Measurements from ENCODE around the gene XDH. TPM values are rescaled to one million over a fixed set of nuclear protein-coding genes. Genes with fewer than 3 reads are reported as not detected.
A peak's percentile ranks its signal among the peaks of the same experiment; 100 is the strongest.

The XDH gene
- total and polyA plus RNA-seq, 2 experiments from 2014 or later, result 1.8 to 2.4 TPM

GRCh38 chr2:31404827-31405226, 9.7 kb downstream of the XDH start:
- no peak overlapping the region for H3K4me2 ChIP-seq (ENCODE audit: unreplicated experiment)
- no peaks in the 10 kb centered on the region for H4K20me1 ChIP-seq (ENCODE audit: insufficient read depth)
- TF ChIP-seq EZH2phosphoT487 (IDR thresholded peaks at IDR 0.05; ENCODE audit: insufficient read depth, low read depth) (no peak), EZH2 (IDR thresholded peaks at IDR 0.05; ENCODE audit: insufficient read depth, poor library complexity, severe bottlenecking) (no peak)
- H3K4me3 ChIP-seq, result no peak overlapping the region
- no peak overlapping the region for H2AFZ ChIP-seq
- peaks cover 14% of the 10 kb centered on the region for H3F3A ChIP-seq (ENCODE audit: insufficient read depth)
- no peak overlapping the region for H3K9ac ChIP-seq
- no peaks in the 10 kb centered on the region for H3K36me3 ChIP-seq (ENCODE audit: low read depth)
- no peaks in the 10 kb centered on the region for H3K9me3 ChIP-seq (ENCODE audit: low read depth)
- H3K79me2 ChIP-seq (ENCODE audit: insufficient read depth), result no peaks in the 10 kb centered on the region
- H3K4me1 ChIP-seq (ENCODE audit: insufficient read depth), result peaks cover 21% of the 10 kb centered on the region
- no peaks in the 10 kb centered on the region for H3K27me3 ChIP-seq (replicated peaks; ENCODE audit: insufficient read depth)
- WGBS, 2 experiments (ENCODE audit: low coverage in 1 of 2, low lambda C conversion rate in 2 of 2, missing lambda C conversion rate in 2 of 2), result 89 to 98% methylated on average over 4 of the region's 4 CpGs
- in situ Hi-C loops (cut with MboI), result no loop called here
- DNase-seq, result no peak
- H3K27ac ChIP-seq, result no peak overlapping the region
- H3K9me2 ChIP-seq (ENCODE audit: insufficient read depth), result no peaks in the 10 kb centered on the region

DNA sequence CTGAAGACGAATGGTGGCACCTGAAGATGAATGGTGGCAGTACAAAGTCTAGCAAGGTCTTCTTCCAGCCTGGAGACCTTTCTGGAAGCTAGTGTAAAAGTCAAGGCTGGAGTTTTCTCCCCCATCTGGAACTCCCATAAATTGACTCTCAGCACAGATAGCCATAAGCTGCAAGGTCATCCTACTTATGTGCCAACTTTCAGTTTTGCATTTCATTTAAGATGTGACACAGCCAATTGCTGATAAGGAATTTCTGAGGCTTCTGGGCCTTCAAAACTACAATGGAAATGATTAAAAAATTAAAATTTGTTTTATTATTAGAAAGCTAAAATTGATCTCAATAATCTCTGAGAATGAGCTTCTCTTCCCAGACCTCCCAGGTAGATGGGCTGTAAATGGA, 10.2 kb downstream of the XDH start:
- DNase-seq, result no peak
- in situ Hi-C loops (cut with MboI), result no loop called here
- no peaks in the 10 kb centered on the region for H3K27me3 ChIP-seq (replicated peaks; ENCODE audit: insufficient read depth)
- WGBS, 2 experiments (ENCODE audit: low coverage in 1 of 2, low lambda C conversion rate in 2 of 2, missing lambda C conversion rate in 2 of 2), result 95 to 96% methylated on average over 1 of the region's 1 CpG
- H3K4me1 ChIP-seq (ENCODE audit: insufficient read depth), result peaks cover 21% of the 10 kb centered on the region
- H3K4me3 ChIP-seq, result no peak overlapping the region
- no peaks in the 10 kb centered on the region for H3K9me2 ChIP-seq (ENCODE audit: insufficient read depth)
- H3K27ac ChIP-seq, result no peak overlapping the region
- no peaks in the 10 kb centered on the region for H4K20me1 ChIP-seq (ENCODE audit: insufficient read depth)
- no peak overlapping the region for H3K4me2 ChIP-seq (ENCODE audit: unreplicated experiment)
- no peak overlapping the region for H2AFZ ChIP-seq
- H3K36me3 ChIP-seq (ENCODE audit: low read depth), result no peaks in the 10 kb centered on the region
- no peak overlapping the region for H3K9ac ChIP-seq
- no peaks in the 10 kb centered on the region for H3K79me2 ChIP-seq (ENCODE audit: insufficient read depth)
- no peaks in the 10 kb centered on the region for H3K9me3 ChIP-seq (ENCODE audit: low read depth)
- H3F3A ChIP-seq (ENCODE audit: insufficient read depth), result peaks cover 14% of the 10 kb centered on the region
- no peak for TF ChIP-seq EZH2phosphoT487 (IDR thresholded peaks at IDR 0.05; ENCODE audit: insufficient read depth, low read depth)
- TF ChIP-seq EZH2 (IDR thresholded peaks at IDR 0.05; ENCODE audit: insufficient read depth, poor library complexity, severe bottlenecking), result no peak

DNA sequence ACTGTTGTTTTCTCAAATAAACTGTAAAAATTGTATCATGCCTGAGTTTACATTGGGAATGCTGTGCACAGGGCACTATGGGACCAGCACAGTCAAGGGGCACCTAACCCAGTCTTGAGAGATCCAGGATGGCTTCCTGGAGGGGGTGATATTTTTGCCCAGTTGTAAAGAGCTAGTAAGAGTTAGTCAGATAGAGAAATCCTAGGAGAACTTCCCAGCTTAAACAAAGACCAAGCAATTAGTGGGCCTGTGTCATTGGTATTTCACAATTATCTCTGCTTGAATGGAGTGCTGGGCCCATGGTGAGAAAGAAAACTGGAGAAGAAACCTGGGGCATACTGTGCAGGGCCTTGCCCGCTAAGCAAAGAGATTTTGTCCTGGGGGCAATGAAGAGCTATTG, 12.2 kb downstream of the XDH start:
- Histone ChIP-seq H3K9me2 (ENCODE audit: insufficient read depth) (no peaks in the 10 kb centered on the region), H3K4me2 (ENCODE audit: unreplicated experiment) (peak overlapping the region; percentile 31), H3K4me3 (no peak overlapping the region), H3K4me1 (ENCODE audit: insufficient read depth) (peaks cover 21% of the 10 kb centered on the region), H2AFZ (no peak overlapping the region), H3K79me2 (ENCODE audit: insufficient read depth) (no peaks in the 10 kb centered on the region), H4K20me1 (ENCODE audit: insufficient read depth) (no peaks in the 10 kb centered on the region), H3K36me3 (ENCODE audit: low read depth) (no peaks in the 10 kb centered on the region), H3K9me3 (ENCODE audit: low read depth) (no peaks in the 10 kb centered on the region), H3K9ac (peak overlapping the region; percentile 34), H3F3A (ENCODE audit: insufficient read depth) (peaks cover 14% of the 10 kb centered on the region), H3K27ac (peak overlapping the region; percentile 76), H3K27me3 (replicated peaks; ENCODE audit: insufficient read depth) (no peaks in the 10 kb centered on the region)
- in situ Hi-C loops (cut with MboI), result no loop called here
- peak; percentile 65 for DNase-seq
- TF ChIP-seq EZH2phosphoT487 (IDR thresholded peaks at IDR 0.05; ENCODE audit: insufficient read depth, low read depth) (no peak), EZH2 (IDR thresholded peaks at IDR 0.05; ENCODE audit: insufficient read depth, poor library complexity, severe bottlenecking) (no peak)
- WGBS, 2 experiments (ENCODE audit: low coverage in 1 of 2, low lambda C conversion rate in 2 of 2, missing lambda C conversion rate in 2 of 2), result 92 to 96% methylated on average over 1 of the region's 1 CpG

- Histone ChIP-seq H3K79me2 (ENCODE audit: insufficient read depth) (no peaks in the 10 kb centered on the region), H3K27me3 (replicated peaks; ENCODE audit: insufficient read depth) (no peaks in the 10 kb centered on the region), H3K9ac (peak overlapping the region; percentile 34), H3K9me3 (ENCODE audit: low read depth) (no peaks in the 10 kb centered on the region), H4K20me1 (ENCODE audit: insufficient read depth) (no peaks in the 10 kb centered on the region), H3K4me1 (ENCODE audit: insufficient read depth) (peaks cover 21% of the 10 kb centered on the region), H2AFZ (no peak overlapping the region), H3K4me2 (ENCODE audit: unreplicated experiment) (peak overlapping the region; percentile 31), H3F3A (ENCODE audit: insufficient read depth) (peaks cover 14% of the 10 kb centered on the region), H3K27ac (peak overlapping the region; percentile 76), H3K36me3 (ENCODE audit: low read depth) (no peaks in the 10 kb centered on the region), H3K9me2 (ENCODE audit: insufficient read depth) (no peaks in the 10 kb centered on the region), H3K4me3 (no peak overlapping the region)
- in situ Hi-C loops (cut with MboI), result no loop called here
- DNase-seq, result peak; percentile 95
- TF ChIP-seq EZH2 (IDR thresholded peaks at IDR 0.05; ENCODE audit: insufficient read depth, poor library complexity, severe bottlenecking) (no peak), EZH2phosphoT487 (IDR thresholded peaks at IDR 0.05; ENCODE audit: insufficient read depth, low read depth) (no peak)
- WGBS, 2 experiments (ENCODE audit: low coverage in 1 of 2, low lambda C conversion rate in 2 of 2, missing lambda C conversion rate in 2 of 2), result 0% methylated on average over 2 of the region's 2 CpGs
Observed at GRCh38 chr2:31401580-31401979, 13.0 kb downstream of the XDH start.

- DNase-seq, result no peak
- Histone ChIP-seq H3K9me3 (ENCODE audit: low read depth) (no peaks in the 10 kb centered on the region), H4K20me1 (ENCODE audit: insufficient read depth) (no peaks in the 10 kb centered on the region), H3K9me2 (ENCODE audit: insufficient read depth) (no peaks in the 10 kb centered on the region), H2AFZ (no peak overlapping the region), H3K4me2 (ENCODE audit: unreplicated experiment) (no peak overlapping the region), H3K4me1 (ENCODE audit: insufficient read depth) (peaks cover 21% of the 10 kb centered on the region), H3K36me3 (ENCODE audit: low read depth) (no peaks in the 10 kb centered on the region), H3K27me3 (replicated peaks; ENCODE audit: insufficient read depth) (no peaks in the 10 kb centered on the region), H3K9ac (no peak overlapping the region), H3K27ac (no peak overlapping the region), H3K79me2 (ENCODE audit: insufficient read depth) (no peaks in the 10 kb centered on the region), H3F3A (ENCODE audit: insufficient read depth) (peaks cover 14% of the 10 kb centered on the region), H3K4me3 (no peak overlapping the region)
- 97% methylated on average over 2 of the region's 2 CpGs for WGBS, 2 experiments (ENCODE audit: low coverage in 1 of 2, low lambda C conversion rate in 2 of 2, missing lambda C conversion rate in 2 of 2)
- in situ Hi-C loops (cut with MboI), result no loop called here
- TF ChIP-seq EZH2phosphoT487 (IDR thresholded peaks at IDR 0.05; ENCODE audit: insufficient read depth, low read depth) (no peak), EZH2 (IDR thresholded peaks at IDR 0.05; ENCODE audit: insufficient read depth, poor library complexity, severe bottlenecking) (no peak)
Observed at GRCh38 chr2:31398881-31399280, 15.7 kb downstream of the XDH start.

Data from GM23248 (cell line).